HEK293 (cell line): ENCODE measurements around the gene HOXB9.
A peak's percentile ranks its signal among the peaks of the same experiment; 100 is the strongest.

ENCODE experiments used
- GLIS2 ChIP-seq: fragments of 450-650 bp; formaldehyde crosslinking; IDR thresholded peaks from 2 replicates; pipeline ENCODE4 v1.5.1; 2016; ENCODE audit warnings: missing biosample characterization, missing genetic modification characterization
- HOXC10 ChIP-seq: sonication (generic); formaldehyde crosslinking; IDR thresholded peaks from 2 replicates; pipeline ENCODE4 v1.8.1; 2023; ENCODE audit warnings: mild to moderate bottlenecking, missing genetic modification reagents
- MYNN ChIP-seq: fragments of 450-650 bp; formaldehyde crosslinking; IDR thresholded peaks from 2 replicates; pipeline ENCODE4 v1.5.1; 2016; ENCODE audit warnings: missing biosample characterization, missing genetic modification characterization, borderline replicate concordance
- TRIM28 ChIP-seq: IDR thresholded peaks from 2 replicates; pipeline ENCODE4 v1.6.1; 2011; ENCODE audit warnings: low read length, control low read depth, borderline replicate concordance
- YY1 ChIP-seq: fragments of 450-650 bp; formaldehyde crosslinking; IDR thresholded peaks from 2 replicates; pipeline ENCODE4 v1.5.1; 2018; ENCODE audit warnings: missing biosample characterization, missing genetic modification characterization
- ZBTB48 ChIP-seq: fragments of 450-650 bp; formaldehyde crosslinking; IDR thresholded peaks from 2 replicates; pipeline ENCODE4 v1.5.1; 2016; ENCODE audit warnings: missing biosample characterization, missing genetic modification characterization
- ZFP69B ChIP-seq: fragments of 450-650 bp; formaldehyde crosslinking; IDR thresholded peaks from 2 replicates; pipeline ENCODE4 v1.5.1; 2016; ENCODE audit warnings: missing biosample characterization, missing genetic modification characterization
- ZNF155 ChIP-seq: fragments of 450-650 bp; formaldehyde crosslinking; IDR thresholded peaks from 2 replicates; pipeline ENCODE4 v1.5.1; 2016; ENCODE audit warnings: missing biosample characterization, missing genetic modification characterization
- ZNF211 ChIP-seq: fragments of 450-650 bp; formaldehyde crosslinking; IDR thresholded peaks from 2 replicates; pipeline ENCODE4 v1.5.1; 2016; ENCODE audit warnings: low read depth, missing biosample characterization, missing genetic modification characterization
- ZNF24 ChIP-seq: fragments of 450-650 bp; formaldehyde crosslinking; IDR thresholded peaks from 2 replicates; pipeline ENCODE4 v1.5.1; 2016; ENCODE audit warnings: missing biosample characterization, missing genetic modification characterization
- ZNF423 ChIP-seq: fragments of 450-650 bp; formaldehyde crosslinking; IDR thresholded peaks from 2 replicates; pipeline ENCODE4 v1.5.1; 2016; ENCODE audit warnings: missing biosample characterization, missing genetic modification characterization
- ZNF433 ChIP-seq: fragments of 450-650 bp; formaldehyde crosslinking; IDR thresholded peaks from 2 replicates; pipeline ENCODE4 v1.5.1; 2016; ENCODE audit warnings: missing biosample characterization, missing genetic modification characterization, low read depth
- ZNF558 ChIP-seq: fragments of 450-650 bp; formaldehyde crosslinking; IDR thresholded peaks from 2 replicates; pipeline ENCODE4 v1.5.1; 2016; ENCODE audit warnings: missing biosample characterization, missing genetic modification characterization
- ZNF560 ChIP-seq: fragments of 450-650 bp; formaldehyde crosslinking; IDR thresholded peaks from 2 replicates; pipeline ENCODE4 v1.5.1; 2017; ENCODE audit warnings: missing biosample characterization, missing genetic modification characterization, borderline replicate concordance
- ZNF610 ChIP-seq: fragments of 450-650 bp; formaldehyde crosslinking; IDR thresholded peaks from 2 replicates; pipeline ENCODE4 v1.5.1; 2016; ENCODE audit warnings: missing biosample characterization, missing genetic modification characterization, borderline replicate concordance
- ZNF654 ChIP-seq: fragments of 450-650 bp; formaldehyde crosslinking; IDR thresholded peaks from 2 replicates; pipeline ENCODE4 v1.5.1; 2016; ENCODE audit warnings: low read depth, missing biosample characterization, missing genetic modification characterization
- ZNF701 ChIP-seq: fragments of 450-650 bp; formaldehyde crosslinking; IDR thresholded peaks from 2 replicates; pipeline ENCODE4 v1.5.1; 2016; ENCODE audit warnings: missing biosample characterization, missing genetic modification characterization
- ZNF747 ChIP-seq: fragments of 450-650 bp; formaldehyde crosslinking; IDR thresholded peaks from 2 replicates; pipeline ENCODE4 v1.5.1; 2016; ENCODE audit warnings: missing biosample characterization, missing genetic modification characterization
- ZSCAN23 ChIP-seq: fragments of 450-650 bp; formaldehyde crosslinking; IDR thresholded peaks from 2 replicates; pipeline ENCODE4 v1.5.1; 2016; ENCODE audit warnings: missing biosample characterization, missing genetic modification characterization
- TF ChIP-seq, protein P1 (sequence below): fragments of 450-650 bp; formaldehyde crosslinking; IDR thresholded peaks from 2 replicates; pipeline ENCODE4 v1.5.1; 2017; ENCODE audit warnings: missing biosample characterization, missing genetic modification characterization
- TF ChIP-seq, protein P2 (sequence below): fragments of 450-650 bp; formaldehyde crosslinking; IDR thresholded peaks from 2 replicates; pipeline ENCODE4 v1.5.1; 2016; ENCODE audit warnings: missing biosample characterization, missing genetic modification characterization
- TF ChIP-seq, protein P3 (sequence below): fragments of 450-650 bp; formaldehyde crosslinking; IDR thresholded peaks from 2 replicates; pipeline ENCODE4 v1.5.1; 2016; ENCODE audit warnings: missing biosample characterization, missing genetic modification characterization
- TF ChIP-seq, protein P4 (sequence below): fragments of 450-650 bp; formaldehyde crosslinking; IDR thresholded peaks from 2 replicates; pipeline ENCODE4; 2016; ENCODE audit warnings: missing biosample characterization, missing genetic modification characterization
- TF ChIP-seq, protein P5 (sequence below): fragments of 450-650 bp; formaldehyde crosslinking; IDR thresholded peaks from 2 replicates; pipeline ENCODE4 v1.5.1; 2016; ENCODE audit warnings: missing biosample characterization, missing genetic modification characterization
- TF ChIP-seq, protein P6 (sequence below): fragments of 450-650 bp; formaldehyde crosslinking; IDR thresholded peaks from 2 replicates; pipeline ENCODE4 v1.5.1; 2017; ENCODE audit warnings: missing biosample characterization, missing genetic modification characterization
- TF ChIP-seq, protein P7 (sequence below): IDR thresholded peaks from 2 replicates; pipeline ENCODE4 v1.6.1; 2011; ENCODE audit warnings: mild to moderate bottlenecking, low read depth, low read length, borderline replicate concordance
- TF ChIP-seq, protein P8 (sequence below): fragments of 450-650 bp; IDR thresholded peaks from 2 replicates; pipeline ENCODE4 v1.5.1; 2018; ENCODE audit warnings: missing biosample characterization, mild to moderate bottlenecking, missing genetic modification characterization

HOXB9 gene

DNA sequence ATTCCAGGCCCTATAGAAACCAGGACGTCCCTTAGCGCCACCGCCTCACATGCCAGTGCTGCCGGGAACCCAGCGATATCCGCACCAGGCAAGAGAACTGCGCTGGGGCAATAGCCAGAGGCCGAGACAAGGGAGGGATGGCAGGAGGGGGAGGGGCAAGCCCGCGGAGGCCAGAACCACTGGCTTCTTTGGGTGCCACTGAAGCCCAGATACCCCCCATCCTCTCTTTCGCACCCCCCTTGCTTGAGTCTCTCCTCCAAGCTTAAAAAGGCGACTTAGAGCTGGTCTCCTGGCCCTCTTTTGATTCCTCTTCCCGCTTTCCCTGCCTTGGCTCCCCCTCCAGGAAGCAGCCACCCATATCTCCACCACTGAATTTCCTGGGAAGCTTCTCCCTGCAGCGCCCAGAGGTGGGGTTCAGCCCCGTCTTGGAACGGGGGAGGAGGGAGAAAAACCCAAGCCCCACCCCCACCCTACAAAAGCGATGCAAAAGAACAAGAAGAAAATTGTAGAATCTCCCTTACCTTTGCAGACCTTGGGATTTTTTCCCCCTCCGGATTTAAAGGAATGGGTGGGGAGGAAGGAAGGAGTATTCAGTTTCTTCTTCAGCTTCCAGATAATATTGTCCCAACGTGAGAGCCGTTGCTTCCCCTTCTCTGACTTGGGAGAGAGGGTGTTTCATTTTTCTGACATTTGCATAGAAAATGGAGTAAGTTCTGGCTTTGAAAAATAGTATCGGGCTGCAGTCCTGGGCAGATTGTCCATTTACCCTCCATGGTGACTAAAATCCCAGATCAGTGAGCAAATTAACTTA is 22.0 kb downstream of the HOXB9 start (continued):
- TF ChIP-seq ZNF610 (tag by site-specific recombination) (no peak), ZFP69B (tag by site-specific recombination) (no peak), ZNF701 (tag by site-specific recombination) (no peak), GLIS2 (tag by site-specific recombination) (peak; percentile 92), ZSCAN23 (tag by site-specific recombination) (no peak), MYNN (no peak), ZNF433 (tag by site-specific recombination) (no peak), HOXC10 (CRISPR knock-in tag) (no peak), YY1 (tag by site-specific recombination) (0 out of 2 replicates have a peak, but pooled peaks have one; percentile 20), ZNF211 (tag by site-specific recombination) (no peak), ZNF747 (tag by site-specific recombination) (no peak), TRIM28 (no peak), ZNF155 (tag by site-specific recombination) (no peak), ZNF423 (tag by site-specific recombination) (peak; percentile 98), ZNF24 (tag by site-specific recombination) (peak; percentile 17; the same call in 1 of the 2 replicates), ZNF558 (tag by site-specific recombination) (no peak), ZBTB48 (tag by site-specific recombination) (no peak), ZNF560 (tag by site-specific recombination) (no peak), ZNF654 (tag by site-specific recombination) (no peak)
- TF ChIP-seq, protein P1, sequence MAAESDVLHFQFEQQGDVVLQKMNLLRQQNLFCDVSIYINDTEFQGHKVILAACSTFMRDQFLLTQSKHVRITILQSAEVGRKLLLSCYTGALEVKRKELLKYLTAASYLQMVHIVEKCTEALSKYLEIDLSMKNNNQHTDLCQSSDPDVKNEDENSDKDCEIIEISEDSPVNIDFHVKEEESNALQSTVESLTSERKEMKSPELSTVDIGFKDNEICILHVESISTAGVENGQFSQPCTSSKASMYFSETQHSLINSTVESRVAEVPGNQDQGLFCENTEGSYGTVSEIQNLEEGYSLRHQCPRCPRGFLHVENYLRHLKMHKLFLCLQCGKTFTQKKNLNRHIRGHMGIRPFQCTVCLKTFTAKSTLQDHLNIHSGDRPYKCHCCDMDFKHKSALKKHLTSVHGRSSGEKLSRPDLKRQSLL, result no peak
- TF ChIP-seq, protein P2, sequence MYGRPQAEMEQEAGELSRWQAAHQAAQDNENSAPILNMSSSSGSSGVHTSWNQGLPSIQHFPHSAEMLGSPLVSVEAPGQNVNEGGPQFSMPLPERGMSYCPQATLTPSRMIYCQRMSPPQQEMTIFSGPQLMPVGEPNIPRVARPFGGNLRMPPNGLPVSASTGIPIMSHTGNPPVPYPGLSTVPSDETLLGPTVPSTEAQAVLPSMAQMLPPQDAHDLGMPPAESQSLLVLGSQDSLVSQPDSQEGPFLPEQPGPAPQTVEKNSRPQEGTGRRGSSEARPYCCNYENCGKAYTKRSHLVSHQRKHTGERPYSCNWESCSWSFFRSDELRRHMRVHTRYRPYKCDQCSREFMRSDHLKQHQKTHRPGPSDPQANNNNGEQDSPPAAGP, result peak; percentile 23; the same call in 1 of the 2 replicates
- TF ChIP-seq, protein P3, sequence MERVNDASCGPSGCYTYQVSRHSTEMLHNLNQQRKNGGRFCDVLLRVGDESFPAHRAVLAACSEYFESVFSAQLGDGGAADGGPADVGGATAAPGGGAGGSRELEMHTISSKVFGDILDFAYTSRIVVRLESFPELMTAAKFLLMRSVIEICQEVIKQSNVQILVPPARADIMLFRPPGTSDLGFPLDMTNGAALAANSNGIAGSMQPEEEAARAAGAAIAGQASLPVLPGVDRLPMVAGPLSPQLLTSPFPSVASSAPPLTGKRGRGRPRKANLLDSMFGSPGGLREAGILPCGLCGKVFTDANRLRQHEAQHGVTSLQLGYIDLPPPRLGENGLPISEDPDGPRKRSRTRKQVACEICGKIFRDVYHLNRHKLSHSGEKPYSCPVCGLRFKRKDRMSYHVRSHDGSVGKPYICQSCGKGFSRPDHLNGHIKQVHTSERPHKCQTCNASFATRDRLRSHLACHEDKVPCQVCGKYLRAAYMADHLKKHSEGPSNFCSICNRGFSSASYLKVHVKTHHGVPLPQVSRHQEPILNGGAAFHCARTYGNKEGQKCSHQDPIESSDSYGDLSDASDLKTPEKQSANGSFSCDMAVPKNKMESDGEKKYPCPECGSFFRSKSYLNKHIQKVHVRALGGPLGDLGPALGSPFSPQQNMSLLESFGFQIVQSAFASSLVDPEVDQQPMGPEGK (tag by site-specific recombination), result peak; percentile 90
- TF ChIP-seq, protein P4, sequence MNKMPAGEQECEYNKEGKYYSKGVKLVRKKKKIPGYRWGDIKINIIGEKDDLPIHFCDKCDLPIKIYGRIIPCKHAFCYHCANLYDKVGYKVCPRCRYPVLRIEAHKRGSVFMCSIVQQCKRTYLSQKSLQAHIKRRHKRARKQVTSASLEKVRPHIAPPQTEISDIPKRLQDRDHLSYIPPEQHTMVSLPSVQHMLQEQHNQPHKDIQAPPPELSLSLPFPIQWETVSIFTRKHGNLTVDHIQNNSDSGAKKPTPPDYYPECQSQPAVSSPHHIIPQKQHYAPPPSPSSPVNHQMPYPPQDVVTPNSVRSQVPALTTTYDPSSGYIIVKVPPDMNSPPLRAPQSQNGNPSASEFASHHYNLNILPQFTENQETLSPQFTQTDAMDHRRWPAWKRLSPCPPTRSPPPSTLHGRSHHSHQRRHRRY (tag by site-specific recombination), result no peak
- TF ChIP-seq, protein P5, sequence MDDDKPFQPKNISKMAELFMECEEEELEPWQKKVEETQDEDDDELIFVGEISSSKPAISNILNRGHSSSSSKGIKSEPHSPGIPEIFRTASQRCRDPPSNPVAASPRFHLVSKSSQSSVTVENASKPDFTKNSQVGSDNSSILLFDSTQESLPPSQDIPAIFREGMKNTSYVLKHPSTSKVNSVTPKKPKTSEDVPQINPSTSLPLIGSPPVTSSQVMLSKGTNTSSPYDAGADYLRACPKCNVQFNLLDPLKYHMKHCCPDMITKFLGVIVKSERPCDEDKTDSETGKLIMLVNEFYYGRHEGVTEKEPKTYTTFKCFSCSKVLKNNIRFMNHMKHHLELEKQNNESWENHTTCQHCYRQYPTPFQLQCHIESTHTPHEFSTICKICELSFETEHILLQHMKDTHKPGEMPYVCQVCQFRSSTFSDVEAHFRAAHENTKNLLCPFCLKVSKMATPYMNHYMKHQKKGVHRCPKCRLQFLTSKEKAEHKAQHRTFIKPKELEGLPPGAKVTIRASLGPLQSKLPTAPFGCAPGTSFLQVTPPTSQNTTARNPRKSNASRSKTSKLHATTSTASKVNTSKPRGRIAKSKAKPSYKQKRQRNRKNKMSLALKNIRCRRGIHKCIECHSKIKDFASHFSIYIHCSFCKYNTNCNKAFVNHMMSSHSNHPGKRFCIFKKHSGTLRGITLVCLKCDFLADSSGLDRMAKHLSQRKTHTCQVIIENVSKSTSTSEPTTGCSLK, result no peak
- TF ChIP-seq, protein P6, sequence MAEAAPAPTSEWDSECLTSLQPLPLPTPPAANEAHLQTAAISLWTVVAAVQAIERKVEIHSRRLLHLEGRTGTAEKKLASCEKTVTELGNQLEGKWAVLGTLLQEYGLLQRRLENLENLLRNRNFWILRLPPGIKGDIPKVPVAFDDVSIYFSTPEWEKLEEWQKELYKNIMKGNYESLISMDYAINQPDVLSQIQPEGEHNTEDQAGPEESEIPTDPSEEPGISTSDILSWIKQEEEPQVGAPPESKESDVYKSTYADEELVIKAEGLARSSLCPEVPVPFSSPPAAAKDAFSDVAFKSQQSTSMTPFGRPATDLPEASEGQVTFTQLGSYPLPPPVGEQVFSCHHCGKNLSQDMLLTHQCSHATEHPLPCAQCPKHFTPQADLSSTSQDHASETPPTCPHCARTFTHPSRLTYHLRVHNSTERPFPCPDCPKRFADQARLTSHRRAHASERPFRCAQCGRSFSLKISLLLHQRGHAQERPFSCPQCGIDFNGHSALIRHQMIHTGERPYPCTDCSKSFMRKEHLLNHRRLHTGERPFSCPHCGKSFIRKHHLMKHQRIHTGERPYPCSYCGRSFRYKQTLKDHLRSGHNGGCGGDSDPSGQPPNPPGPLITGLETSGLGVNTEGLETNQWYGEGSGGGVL (tag by site-specific recombination), result peak; percentile 82
- TF ChIP-seq, protein P7, sequence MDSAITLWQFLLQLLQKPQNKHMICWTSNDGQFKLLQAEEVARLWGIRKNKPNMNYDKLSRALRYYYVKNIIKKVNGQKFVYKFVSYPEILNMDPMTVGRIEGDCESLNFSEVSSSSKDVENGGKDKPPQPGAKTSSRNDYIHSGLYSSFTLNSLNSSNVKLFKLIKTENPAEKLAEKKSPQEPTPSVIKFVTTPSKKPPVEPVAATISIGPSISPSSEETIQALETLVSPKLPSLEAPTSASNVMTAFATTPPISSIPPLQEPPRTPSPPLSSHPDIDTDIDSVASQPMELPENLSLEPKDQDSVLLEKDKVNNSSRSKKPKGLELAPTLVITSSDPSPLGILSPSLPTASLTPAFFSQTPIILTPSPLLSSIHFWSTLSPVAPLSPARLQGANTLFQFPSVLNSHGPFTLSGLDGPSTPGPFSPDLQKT, result no peak
- TF ChIP-seq, protein P8, sequence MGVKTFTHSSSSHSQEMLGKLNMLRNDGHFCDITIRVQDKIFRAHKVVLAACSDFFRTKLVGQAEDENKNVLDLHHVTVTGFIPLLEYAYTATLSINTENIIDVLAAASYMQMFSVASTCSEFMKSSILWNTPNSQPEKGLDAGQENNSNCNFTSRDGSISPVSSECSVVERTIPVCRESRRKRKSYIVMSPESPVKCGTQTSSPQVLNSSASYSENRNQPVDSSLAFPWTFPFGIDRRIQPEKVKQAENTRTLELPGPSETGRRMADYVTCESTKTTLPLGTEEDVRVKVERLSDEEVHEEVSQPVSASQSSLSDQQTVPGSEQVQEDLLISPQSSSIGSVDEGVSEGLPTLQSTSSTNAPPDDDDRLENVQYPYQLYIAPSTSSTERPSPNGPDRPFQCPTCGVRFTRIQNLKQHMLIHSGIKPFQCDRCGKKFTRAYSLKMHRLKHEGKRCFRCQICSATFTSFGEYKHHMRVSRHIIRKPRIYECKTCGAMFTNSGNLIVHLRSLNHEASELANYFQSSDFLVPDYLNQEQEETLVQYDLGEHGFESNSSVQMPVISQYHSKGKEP (tag by site-specific recombination), result no peak
